Body of pancreas (tissue), 4 donors: Measurements from ENCODE around the gene TBC1D14. TPM values are rescaled to one million over a fixed set of nuclear protein-coding genes. Genes with fewer than 3 reads are reported as not detected.
A peak's percentile ranks its signal among the peaks of the same experiment; 100 is the strongest.

Source experiments
- ATAC-seq: fragments of 150-250 bp; one replicate; pipeline ENCODE4 v1.9.1; 2016
- DNase-seq, 4 donors: peaks; one replicate each; pipeline ENCODE4 v3.0.0-alpha.2; 2019
- H3K27ac ChIP-seq, 4 donors: fragments of 200-600 bp; sonication (generic); 1 replicate in 3 of 4; 2 replicates in 1 of 4; pipeline versions ENCODE4 v1.5.1 to v1.6.1; 2016 to 2019; ENCODE audit warnings: mild to moderate bottlenecking in 1 of 4, mixed read lengths in 1 of 4, moderate library complexity in 1 of 4
- H3K27me3 ChIP-seq, 2 donors: fragments of 200-600 bp; sonication (generic); one replicate each; pipeline ENCODE4 v1.6.0; 2016; ENCODE audit warnings: mild to moderate bottlenecking in 1 of 2
- H3K36me3 ChIP-seq, 2 donors: fragments of 200-600 bp; sonication (generic); replicated peaks in 1 of 2; 2 replicates each; pipeline ENCODE4 v1.5.1; 2016; ENCODE audit warnings: low read depth in 2 of 2; ENCODE audit not compliant: insufficient read depth in 1 of 2
- H3K4me1 ChIP-seq: fragments of 200-600 bp; sonication (generic); one replicate; pipeline ENCODE4 v1.6.0; 2016
- H3K4me3 ChIP-seq, 2 donors: fragments of 200-600 bp; sonication (generic); 1 replicate in 1 of 2; 2 replicates in 1 of 2; pipeline ENCODE4 v1.5.1; 2016 to 2019
- H3K9me3 ChIP-seq, 3 donors: fragments of 200-600 bp; sonication (generic); 1 replicate in 2 of 3; 2 replicates in 1 of 3; pipeline ENCODE4 v1.5.1; 2016
- POLR2A ChIP-seq, 3 donors: fragments of 450-650 bp; IDR thresholded peaks; one replicate each; pipeline ENCODE4 v1.6.1; 2016; ENCODE audit warnings: antibody characterized with exemption in 3 of 3, mild to moderate bottlenecking in 2 of 3
- WGBS, 2 donors: methylation state at CpG; one replicate each; pipeline ENCODE4 v1.1.5; 2017; 5-methylcytosine and 5-hydroxymethylcytosine counted together
- intact Hi-C: fragments of 100-400 bp; cut with DNase I; formaldehyde crosslinking; loops from one replicate; pipeline ENCODE4 v1.15.1; 2023
- total RNA-seq, 2 donors: library from RNA; depleted of rRNA; stranded (reverse); fragments of >200 nt; gene quantifications; one replicate each; pipeline ENCODE4 v1.1.0, GENCODE V29; 2016
- TF ChIP-seq, protein P1 (sequence below), 7 experiments: fragments of 450-650 bp in 4 of 7; fragments of 200-600 bp in 3 of 7; sonication (generic) in 3 of 7; IDR thresholded peaks; one replicate each; pipeline ENCODE4 v1.5.1; 2016 to 2019; ENCODE audit warnings: antibody characterized with exemption in 7 of 7

The TBC1D14 gene
- total RNA-seq, 2 donors from 2014 or later = 10.5 to 20.0 TPM

DNA sequence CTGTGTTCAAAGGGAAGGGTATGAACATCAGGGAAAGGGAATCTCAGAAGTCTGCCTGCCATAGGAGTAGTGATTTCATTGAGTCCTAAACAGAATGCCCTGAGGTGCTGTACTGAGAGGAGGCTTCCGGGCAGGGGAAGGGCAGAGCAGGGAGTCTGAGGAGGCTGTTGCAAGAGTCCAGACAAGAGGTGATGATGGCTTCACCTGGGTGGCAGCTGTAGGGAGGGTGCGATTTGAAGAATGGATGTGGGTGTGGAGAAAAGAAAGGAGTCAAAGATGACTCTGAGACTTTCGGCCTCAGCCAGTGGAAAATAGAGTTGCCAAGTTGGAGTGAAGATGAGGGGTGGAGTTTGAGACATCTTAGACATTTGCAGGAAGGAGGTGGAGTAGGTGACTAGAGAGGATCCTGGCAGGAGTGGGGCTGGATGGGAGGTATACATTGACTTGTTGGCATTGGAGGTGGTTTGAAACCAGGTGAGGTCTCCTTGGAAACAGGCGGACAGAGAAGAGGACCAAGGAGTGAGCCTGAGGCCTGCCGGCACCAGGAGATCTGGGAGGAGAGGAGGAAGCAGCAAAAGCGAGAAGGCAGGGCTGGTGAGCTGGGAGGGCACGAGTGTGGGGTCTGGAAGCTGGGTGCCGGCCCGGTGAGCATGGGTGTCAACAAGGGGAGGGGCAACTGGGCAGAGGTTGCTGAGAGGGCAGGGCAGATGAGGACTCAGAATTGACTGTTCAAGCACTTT lies 24.2 kb downstream of the TBC1D14 start:
- H3K27ac ChIP-seq = no peak overlapping the region
- intact Hi-C loops = no loop called here
- no peaks in the 10 kb centered on the region for H3K9me3 ChIP-seq
- no peak for ATAC-seq
- H3K4me3 ChIP-seq = no peak overlapping the region
- H3K27me3 ChIP-seq = no peaks in the 10 kb centered on the region
- H3K36me3 ChIP-seq = no peaks in the 10 kb centered on the region
- H3K4me1 ChIP-seq = peaks cover 6% of the 10 kb centered on the region
- WGBS, 2 donors = 91 to 97% methylated on average over 9 of the region's 9 CpGs
- TF ChIP-seq POLR2A (IDR thresholded peaks at IDR 0.05) = no peak
- TF ChIP-seq, protein P1, sequence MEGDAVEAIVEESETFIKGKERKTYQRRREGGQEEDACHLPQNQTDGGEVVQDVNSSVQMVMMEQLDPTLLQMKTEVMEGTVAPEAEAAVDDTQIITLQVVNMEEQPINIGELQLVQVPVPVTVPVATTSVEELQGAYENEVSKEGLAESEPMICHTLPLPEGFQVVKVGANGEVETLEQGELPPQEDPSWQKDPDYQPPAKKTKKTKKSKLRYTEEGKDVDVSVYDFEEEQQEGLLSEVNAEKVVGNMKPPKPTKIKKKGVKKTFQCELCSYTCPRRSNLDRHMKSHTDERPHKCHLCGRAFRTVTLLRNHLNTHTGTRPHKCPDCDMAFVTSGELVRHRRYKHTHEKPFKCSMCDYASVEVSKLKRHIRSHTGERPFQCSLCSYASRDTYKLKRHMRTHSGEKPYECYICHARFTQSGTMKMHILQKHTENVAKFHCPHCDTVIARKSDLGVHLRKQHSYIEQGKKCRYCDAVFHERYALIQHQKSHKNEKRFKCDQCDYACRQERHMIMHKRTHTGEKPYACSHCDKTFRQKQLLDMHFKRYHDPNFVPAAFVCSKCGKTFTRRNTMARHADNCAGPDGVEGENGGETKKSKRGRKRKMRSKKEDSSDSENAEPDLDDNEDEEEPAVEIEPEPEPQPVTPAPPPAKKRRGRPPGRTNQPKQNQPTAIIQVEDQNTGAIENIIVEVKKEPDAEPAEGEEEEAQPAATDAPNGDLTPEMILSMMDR (IDR thresholded peaks at IDR 0.05) = no peak
- DNase-seq = no peak

DNA sequence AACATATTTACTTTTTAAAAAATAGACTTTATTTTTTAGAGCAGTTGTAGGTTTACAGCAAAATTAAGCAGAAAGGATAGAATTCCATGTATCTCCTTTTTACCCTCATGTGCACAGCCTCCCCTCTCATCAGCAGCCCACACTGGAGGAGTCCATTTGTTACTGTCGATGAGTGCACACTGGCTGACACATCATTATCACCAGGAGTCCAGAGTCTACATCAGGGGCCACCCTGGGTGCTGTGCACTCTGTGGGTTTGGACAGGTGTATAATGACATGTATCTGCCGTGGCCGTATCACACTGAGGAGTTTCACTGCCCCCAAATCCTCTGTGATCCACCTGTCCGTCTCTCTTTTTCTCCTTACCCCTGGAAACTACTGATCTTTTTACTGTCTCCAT lies 26.3 kb downstream of the TBC1D14 start:
- no peak overlapping the region for H3K4me3 ChIP-seq
- no peak overlapping the region for H3K27ac ChIP-seq
- intact Hi-C loops = no loop called here
- ATAC-seq (no peak), DNase-seq (no peak)
- H3K27me3 ChIP-seq = no peaks in the 10 kb centered on the region
- H3K4me1 ChIP-seq = peaks cover 3% of the 10 kb centered on the region
- WGBS, 2 donors = 79 to 90% methylated on average over 4 of the region's 4 CpGs
- H3K9me3 ChIP-seq = no peaks in the 10 kb centered on the region
- H3K36me3 ChIP-seq = no peaks in the 10 kb centered on the region
- TF ChIP-seq POLR2A (IDR thresholded peaks at IDR 0.05) = no peak
- TF ChIP-seq, protein P1 (IDR thresholded peaks at IDR 0.05) = no peak

DNA sequence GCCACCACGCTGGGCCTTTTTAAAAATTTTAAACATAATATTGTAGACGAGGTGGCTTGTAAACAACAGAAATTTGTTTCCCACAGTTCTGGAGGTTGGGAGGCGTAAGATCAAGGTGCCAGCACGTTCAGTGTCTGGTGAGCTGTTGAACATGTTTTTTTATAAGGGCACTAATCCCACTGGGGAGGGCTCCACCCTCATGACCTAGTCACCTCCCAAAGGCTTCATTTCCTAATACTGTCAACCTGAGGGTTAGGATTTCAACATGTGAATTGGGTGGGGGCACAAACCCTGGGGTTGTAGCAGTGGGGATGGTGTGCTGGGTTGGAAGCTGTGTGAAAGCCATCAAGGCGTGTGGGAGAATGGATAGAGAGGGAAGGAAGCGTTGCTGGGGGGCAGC lies 27.6 kb downstream of the TBC1D14 start:
- 86 to 99% methylated on average over 6 of the region's 6 CpGs for WGBS, 2 donors
- intact Hi-C loops = no loop called here
- Histone ChIP-seq H3K36me3 (no peaks in the 10 kb centered on the region), H3K27me3 (no peaks in the 10 kb centered on the region), H3K27ac (no peak overlapping the region), H3K4me3 (no peak overlapping the region), H3K4me1 (no peaks in the 10 kb centered on the region), H3K9me3 (no peaks in the 10 kb centered on the region)
- no peak for ATAC-seq
- DNase-seq = no peak
- TF ChIP-seq, protein P1 (IDR thresholded peaks at IDR 0.05) = no peak
- no peak for TF ChIP-seq POLR2A (IDR thresholded peaks at IDR 0.05)

DNA sequence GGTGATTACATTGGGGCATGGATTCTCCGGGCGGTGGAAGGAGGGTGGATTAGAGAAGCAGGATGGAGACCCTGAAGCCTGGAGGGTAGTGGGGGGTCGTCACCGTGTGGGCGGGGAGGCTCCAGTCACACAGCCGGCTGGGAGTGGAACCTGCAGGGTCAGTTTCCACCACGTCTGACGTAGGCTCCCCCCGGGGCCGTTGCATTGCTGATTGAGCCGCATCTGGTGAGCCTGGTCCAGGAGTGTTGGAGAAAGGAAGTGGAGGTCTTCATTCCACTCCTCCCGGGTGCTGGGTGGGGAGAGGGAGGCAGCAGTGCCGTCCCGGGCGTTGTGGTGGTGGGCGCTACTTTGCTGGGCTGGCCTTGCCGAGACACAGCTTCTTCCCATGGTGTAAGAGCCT lies 28.1 kb downstream of the TBC1D14 start:
- no peaks in the 10 kb centered on the region for H3K4me1 ChIP-seq
- intact Hi-C loops = no loop called here
- no peaks in the 10 kb centered on the region for H3K36me3 ChIP-seq
- 73 to 94% methylated on average over 12 to 17 of the region's 17 CpGs for WGBS, 2 donors
- TF ChIP-seq, protein P1 (IDR thresholded peaks at IDR 0.05) = no peak
- no peak for TF ChIP-seq POLR2A (IDR thresholded peaks at IDR 0.05)
- DNase-seq = no peak
- H3K4me3 ChIP-seq = no peak overlapping the region
- ATAC-seq = no peak
- H3K27ac ChIP-seq = peak overlapping the region in 1 of 4 donors; percentile 22
- H3K9me3 ChIP-seq = no peaks in the 10 kb centered on the region
- no peaks in the 10 kb centered on the region for H3K27me3 ChIP-seq

DNA sequence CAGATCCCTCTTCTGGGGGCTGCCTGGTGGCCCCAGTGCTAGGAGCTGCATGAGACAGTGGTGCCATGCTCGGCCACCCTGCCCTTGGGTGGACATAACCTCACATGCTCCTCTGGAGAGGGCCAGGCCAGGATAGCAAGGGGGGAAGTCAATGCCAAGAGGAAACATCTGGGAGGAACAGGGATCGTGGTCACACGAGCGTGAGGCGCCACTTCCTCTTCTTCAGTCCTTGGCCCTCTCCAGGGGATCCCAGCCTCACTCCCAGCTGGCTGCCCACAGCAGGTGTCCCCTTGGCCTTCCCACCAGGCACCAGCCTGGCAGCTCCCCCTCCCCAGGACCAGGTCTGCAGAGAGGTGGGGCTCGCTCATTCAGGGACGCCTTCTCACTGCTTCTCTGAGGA lies 28.6 kb downstream of the TBC1D14 start:
- ATAC-seq (no peak), DNase-seq (peak in 1 of 4 donors; percentile 70)
- Histone ChIP-seq H3K27ac (peak overlapping the region in 1 of 4 donors; percentile 60), H3K9me3 (no peaks in the 10 kb centered on the region), H3K27me3 (no peaks in the 10 kb centered on the region), H3K4me3 (no peak overlapping the region), H3K4me1 (peaks cover 2% of the 10 kb centered on the region), H3K36me3 (no peaks in the 10 kb centered on the region)
- TF ChIP-seq POLR2A (IDR thresholded peaks at IDR 0.05) = no peak
- TF ChIP-seq, protein P1 (IDR thresholded peaks at IDR 0.05) = no peak
- 68 to 83% methylated on average over 6 to 7 of the region's 7 CpGs for WGBS, 2 donors
- intact Hi-C loops = no loop called here
